HPDE6-E6E7 (cell line): ENCODE results near the gene FAHD2B.
"Not testable (repeated sequence)": the region's sequence is repeated elsewhere in the genome, so short reads cannot be mapped to it uniquely, and the experiment has no call there.

Experiments
- DNase-seq: peaks from one replicate; pipeline ENCODE4 v3.0.0; 2011; ENCODE audit warnings: missing footprints; ENCODE audit errors: extremely low spot score

The FAHD2B gene, protein sequence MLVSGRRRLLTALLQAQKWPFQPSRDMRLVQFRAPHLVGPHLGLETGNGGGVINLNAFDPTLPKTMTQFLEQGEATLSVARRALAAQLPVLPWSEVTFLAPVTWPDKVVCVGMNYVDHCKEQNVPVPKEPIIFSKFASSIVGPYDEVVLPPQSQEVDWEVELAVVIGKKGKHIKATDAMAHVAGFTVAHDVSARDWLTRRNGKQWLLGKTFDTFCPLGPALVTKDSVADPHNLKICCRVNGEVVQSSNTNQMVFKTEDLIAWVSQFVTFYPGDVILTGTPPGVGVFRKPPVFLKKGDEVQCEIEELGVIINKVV

DNA sequence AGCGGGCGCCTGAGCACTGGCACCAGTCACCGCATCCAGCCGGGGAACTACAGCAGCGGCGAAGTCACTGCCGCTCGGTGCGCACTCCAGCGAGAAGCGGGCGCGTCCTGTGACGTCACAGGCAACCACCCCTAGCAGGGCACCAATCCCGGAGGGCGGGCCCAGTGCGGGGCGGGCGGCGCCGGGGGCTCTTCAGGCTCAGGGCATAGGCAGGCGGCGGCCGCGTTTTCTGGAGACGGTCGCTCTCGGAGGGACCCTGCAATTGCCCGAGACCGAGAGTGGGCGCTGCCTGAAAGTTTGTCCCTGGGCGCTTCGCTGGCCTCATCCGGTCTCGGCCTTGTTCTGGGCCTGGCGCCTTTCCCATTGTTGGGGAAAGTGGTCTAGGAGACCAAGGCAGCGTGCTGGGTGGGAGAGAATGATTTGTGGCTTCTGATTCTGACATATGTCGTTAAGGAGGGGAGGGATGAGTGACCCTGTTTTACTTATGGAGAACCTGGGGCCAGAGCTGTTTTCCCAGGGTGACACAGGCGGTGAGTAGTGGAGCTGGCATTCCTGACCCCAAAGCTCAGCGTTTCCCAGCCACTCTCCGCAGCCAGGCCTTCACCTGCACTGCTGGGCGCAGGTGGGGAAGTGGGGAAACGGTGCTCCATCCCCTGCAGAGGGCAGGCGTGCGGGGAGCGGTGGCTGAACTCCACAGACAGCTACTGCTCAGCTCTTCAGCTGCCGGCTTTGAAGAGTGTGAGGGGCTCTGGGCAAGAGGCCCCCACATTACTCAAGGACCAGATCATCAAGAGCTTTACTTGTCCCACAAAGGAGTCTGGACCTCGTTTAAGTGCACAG is at the start of gene FAHD2B:
FAHD2B (minus strand) TSS at position 111 of the 840 bp plus-strand sequence. CDS start 3,176 bp downstream, outside the sequence.
- DNase-seq: not testable (repeated sequence)

DNA sequence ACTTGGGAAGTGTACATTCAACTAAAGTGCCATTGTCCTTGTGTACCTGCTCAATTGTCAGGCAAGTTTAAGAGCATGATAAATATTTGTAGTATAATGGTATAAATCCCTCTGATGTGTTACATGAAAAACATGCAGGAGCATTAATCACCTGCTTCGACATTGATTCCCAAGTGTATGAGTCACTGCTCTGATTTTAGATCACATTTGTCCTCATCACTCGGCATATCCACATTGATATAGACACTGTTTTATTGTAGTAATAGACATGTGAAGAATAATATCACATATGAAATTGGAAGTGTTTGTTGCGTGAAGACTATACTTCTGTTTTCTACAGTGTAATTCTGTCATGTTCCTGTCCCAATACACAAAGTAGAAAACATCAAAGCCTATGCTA is 49.3 kb upstream of the FAHD2B start:
- not testable (repeated sequence) for DNase-seq

DNA sequence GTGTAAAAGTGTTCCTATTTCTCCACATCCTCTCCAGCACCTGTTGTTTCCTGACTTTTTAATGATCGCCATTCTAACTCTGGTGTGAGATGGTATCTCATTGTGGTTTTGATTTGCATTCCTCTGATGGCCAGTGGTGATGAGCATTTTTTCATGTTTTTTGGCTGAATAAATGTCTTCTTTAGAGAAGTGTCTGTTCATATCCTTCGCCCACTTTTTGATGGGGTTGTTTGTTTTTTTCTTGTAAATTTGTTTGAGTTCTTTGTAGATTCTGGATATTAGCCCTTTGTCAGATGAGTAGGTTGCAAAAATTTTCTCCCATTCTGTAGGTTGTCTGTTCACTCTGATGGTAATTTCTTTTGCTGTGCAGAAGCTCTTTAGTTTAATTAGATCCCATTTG is 34.4 kb upstream of the FAHD2B start:
- DNase-seq: not testable (repeated sequence)

DNA sequence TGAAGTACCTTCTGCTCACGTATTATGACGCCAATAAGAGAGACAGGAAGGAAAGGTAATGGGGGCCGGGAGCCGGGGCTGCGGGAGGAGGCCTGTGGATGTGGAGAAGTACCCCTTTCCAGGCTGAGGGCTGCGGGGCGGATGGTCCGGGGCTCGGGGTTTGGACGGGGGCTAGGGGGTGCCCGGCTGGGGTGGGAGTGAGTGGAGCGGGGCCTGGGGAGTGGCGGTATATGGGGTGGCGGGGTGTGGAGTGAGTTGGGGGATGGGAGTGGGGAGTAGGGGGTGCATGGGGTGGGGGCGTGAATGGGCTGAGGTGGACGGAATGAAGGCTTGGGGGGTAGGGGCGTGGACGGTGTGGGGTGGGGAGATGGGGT is 19.2 kb upstream of the FAHD2B start:
- DNase-seq: not testable (repeated sequence)

DNA sequence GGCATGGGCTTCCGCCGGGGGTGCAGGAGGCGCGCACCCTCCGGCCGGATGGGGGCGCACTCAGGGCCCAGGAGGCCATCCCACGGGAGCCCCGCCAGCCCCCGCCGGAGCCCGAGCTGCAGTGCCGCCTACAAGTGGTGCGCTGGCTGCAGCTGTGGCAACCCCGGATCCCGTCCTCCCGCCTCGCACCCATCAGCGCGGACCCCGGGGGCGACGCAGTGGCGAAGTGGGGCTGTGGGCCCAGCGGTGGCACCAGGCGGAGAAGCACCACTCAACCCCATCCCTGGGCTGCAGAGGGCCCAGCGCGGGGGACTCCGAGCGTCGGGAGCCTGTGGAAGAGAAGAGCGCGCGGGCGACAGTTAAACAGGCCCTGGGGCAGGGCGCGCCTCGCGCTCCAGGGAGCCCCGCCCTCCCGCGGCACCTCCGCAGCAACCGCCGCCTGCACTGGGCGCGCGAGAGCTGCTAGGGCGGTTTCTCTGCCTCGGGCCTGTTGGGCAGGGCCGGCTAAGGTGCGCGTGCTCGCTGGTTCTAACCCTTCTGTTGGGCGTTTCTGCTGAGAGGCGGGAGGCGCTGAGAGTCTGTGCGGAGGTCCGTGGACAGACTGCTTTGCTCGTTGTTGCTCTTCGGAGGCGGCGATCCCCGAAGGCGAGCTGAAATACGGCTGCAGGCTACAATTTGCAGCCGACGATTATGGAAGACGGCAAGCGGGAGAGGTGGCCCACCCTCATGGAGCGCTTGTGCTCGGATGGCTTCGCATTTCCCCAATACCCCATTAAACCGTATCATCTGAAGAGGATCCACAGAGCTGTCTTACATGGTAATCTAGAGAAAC is 18.6 kb upstream of the FAHD2B start, which contains the start of gene ANKRD36:
ANKRD36 (plus strand) TSS at position 104 of the 832 bp plus-strand sequence; CDS start at position 691, 587 bp downstream.
- peak; percentile 10 for DNase-seq

DNA sequence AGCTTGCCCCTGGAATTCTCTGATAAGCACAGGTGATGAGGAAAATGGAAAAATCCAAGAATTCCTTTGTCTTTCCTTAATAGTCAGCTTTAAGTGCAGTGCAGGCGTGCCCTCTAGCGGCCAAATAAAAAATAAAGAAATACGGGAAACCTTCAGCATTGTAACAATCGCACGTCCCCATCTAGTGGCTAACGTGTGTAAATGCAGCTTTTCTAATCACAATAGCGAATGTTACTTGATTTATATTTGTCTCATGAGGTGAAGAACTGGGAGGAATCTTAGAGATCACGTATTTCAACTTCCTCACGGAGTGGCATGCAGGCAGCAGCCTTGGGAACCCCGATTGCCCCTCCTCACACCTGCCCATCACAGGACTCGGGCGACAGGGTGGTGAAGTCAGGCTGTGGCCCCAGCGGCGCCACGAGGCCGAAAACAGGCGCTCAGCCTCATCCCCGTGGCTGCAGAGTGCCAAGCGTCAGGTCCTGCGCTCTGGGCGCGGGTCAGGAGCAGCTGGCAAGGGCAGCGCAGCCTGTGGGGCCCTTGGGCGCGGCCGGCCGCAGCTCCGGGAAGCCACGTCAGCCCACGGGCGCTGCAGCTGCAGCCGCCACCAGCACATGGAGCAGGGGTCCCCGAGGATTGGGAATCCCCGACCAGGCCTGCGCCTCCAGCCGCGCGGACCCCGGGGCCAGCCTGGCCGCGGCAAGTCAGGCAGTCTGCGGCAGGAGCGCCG is 17.8 kb upstream of the FAHD2B start:
- DNase-seq: not testable (repeated sequence)

DNA sequence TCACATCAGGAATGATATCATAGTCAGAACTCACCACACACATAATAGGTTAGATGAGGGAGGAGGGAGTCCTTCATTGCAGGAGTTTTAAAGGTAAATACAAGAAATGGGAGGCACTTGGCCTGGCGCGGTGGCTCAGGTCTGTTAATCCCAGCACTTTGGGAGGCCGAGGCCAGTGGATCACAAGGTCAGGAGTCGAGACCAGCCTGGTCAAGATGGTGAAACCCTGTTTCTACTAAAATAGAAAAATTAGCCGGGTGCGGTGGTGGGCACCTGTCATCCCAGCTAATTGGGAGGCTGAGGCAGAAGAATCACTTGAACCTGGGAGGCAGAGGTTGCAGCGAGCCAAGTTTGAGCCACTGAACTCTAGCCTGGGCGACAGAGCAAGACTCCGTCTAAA is 16.6 kb upstream of the FAHD2B start:
- DNase-seq: not testable (repeated sequence)

DNA sequence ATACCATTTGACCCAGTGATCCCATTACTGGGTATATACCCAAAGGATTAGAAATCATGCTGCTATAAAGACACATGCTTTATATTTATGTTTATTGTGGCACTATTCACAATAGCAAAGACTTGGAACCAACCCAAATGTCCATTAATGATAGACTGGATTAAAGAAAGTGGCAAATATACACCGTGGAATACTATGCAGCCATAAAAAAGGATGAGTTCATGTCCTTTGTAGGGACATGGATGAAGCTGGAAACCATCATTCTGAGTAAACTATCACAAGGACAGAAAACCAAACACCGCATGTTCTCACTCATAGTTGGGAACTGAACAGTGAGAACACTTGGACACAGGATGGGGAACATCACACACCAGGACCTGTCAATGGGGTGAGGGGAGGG is 12.2 kb upstream of the FAHD2B start:
- DNase-seq: not testable (repeated sequence)

DNA sequence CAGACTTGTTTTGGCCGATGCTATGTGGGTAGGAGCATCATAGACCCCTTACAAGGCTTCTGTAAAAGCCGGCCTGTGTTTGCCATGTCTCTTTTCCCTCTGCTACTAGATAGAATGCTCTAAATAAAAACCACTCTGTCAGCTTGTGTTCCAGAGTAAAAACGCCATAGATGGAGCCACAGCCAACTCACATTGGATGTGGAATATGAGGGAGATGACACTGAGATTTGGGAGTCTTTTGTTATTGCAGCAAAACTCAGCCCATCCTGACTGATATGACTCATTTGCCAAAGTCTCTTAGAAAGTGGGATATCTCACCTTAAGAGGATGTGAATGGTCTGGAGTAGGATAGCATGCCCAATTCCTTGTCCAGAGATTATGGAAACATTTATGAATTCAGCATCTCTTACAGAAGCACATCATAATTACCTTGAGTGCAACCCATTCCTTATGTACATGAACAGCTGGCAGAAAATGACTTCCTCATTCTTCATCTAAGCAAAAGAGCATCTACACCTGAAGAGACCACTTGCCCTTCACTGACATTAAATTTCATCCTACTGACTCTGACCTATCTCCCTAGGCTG is 4.2 kb upstream of the FAHD2B start:
- DNase-seq: not testable (repeated sequence)

DNA sequence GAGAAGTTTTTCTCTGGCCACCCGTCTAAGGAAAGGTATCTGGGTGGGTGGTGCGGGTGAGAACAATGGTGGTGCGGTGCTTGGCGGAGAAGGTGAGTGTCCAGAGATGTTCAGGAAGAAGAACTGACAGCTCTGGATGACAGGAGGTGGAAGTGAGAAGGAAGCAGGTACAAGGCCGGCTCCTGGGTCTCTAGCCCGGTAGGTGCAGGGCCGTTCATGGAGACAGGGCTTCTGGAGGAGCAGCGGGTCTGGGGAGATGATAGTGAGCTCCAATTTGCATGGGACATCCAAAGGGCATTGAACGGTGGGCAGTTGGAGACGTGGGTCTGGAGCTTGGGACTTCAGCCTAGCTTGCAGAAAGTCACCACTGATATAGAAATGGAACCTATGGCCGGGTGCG is 979 bp upstream of the FAHD2B start:
- no peak for DNase-seq

DNA sequence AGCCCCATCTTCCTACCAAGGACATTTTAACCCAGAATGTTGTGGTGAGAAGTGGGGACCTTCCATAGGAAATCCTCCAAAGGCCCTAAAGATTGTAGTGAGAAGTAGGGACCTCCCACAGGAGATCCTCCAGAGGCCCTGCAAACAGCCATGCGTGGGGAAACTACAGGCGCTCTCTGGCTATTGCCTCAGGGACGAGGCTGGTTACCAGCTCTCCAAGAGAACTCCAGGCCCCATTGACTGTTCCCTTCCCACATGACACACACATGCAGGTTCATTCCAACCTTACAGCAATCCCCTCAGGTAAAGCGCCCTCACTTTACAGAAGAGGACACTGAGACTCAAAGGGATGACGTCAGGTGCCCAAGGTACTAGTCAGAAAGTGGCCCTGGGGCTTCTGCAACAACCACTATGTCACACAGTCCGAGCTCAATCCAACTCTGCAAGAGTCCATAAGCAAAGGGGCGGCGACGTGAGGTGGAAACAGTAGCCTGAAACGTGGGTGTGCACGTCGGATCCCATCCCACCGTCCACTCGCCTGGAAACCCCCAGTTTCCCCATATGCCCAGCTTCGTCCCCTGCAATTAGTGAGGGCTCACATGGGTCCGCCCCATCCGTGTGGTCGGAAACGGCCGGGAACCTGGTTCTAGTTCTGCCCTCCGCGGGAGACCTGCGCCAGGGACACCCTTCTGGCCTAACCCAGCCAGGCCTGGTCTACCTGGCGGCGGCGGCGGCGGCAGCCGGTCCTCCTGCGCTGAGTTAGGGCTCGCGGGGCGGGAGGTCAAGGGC is 505 bp downstream of the FAHD2B start:
- not testable (repeated sequence) for DNase-seq

DNA sequence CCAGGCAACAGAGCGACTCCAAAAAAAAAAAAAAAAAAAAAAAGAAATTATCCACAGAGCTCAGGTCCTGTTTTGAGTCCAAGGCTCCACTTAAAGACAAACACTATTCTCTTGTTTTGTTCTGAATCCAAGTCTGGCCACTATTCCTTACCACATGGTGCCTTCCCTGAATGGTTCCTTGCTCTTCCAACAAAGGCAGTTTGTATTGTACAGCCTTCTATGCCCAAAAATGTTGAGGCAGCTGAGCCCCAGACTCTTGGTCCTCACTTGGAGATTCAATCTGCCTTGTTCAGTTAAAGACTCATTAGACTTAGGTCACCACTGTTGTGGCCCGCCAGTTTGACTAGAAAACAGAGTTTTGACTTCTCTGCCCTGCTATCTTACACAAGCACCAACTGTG is 1.7 kb downstream of the FAHD2B start:
- DNase-seq: not testable (repeated sequence)

DNA sequence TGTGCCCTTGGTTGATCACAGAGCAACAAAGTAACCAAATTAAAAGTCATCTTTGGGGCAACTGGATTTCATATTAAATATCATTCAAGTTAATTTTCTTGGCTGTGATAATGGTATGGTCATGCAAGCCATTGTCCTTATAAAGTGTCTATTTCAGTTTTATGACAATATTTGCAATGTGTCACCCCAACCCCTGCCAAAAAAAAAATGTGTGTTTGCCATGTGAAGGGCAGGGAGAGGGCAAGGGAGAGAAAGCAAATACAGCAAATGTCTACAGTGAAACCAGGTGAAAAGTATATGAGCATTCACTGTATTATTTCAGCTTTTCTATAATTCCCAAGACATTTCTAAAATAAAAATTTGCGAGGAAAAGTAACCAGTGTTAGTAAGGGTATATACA is 6.0 kb downstream of the FAHD2B start:
- not testable (repeated sequence) for DNase-seq

DNA sequence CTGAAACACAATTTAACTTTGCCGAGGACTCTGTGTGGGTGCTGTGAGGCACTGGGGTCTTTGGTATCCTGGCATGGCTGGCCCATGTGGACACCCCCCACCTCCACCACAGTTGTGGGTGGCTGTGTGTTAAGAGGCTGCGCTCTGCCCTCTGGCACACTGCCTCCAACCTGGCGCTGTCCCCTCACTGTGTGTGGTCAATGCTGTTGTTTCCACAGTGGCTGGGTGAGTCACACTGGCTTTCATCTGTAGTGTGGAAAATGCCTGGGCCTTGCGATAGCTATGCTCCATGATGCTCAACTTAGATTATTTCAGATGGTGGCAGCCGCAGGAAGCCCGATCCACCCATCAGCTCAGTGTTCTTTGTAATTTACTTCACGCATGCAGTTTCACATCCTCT is 9.6 kb downstream of the FAHD2B start:
- not testable (repeated sequence) for DNase-seq

DNA sequence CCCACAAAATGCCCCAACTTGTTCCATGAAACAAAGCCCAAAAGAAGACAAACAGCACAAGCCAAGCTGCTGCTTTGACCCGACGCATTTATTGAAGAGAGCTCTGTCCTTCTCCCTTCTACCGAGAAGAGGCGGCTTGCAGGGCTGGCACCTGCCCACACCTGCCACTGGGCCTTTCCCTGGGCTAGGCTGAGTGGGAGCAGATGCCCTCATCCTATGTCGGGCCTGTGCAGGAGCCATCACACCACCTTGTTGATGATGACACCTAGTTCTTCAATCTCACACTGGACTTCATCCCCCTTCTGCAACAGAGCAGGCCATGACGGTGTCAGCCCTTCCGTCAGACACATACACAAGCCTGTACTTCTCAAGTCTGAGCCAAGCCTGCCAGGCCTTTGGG is 11.2 kb downstream of the FAHD2B start:
- not testable (repeated sequence) for DNase-seq

DNA sequence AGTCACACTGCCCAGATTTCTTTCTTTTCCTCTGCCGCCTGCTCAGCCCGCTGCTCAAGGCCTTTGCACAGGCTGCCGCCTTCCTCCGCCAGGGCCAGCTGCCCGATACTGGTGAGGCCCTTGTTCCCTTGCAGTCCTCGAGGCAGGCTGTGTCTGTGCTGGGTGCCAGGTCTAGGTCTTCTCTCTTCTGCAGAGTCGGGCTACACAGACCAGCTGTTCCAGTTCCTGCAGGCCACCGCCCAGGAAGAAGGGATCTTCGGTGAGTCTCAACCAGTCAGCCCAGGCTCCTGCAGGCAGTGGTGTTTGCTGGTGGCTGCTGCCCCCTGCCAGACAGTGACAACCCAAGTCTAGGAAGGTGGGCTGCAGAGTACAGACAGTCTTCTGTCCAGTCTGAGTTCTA is 12.5 kb downstream of the FAHD2B start:
- not testable (repeated sequence) for DNase-seq

DNA sequence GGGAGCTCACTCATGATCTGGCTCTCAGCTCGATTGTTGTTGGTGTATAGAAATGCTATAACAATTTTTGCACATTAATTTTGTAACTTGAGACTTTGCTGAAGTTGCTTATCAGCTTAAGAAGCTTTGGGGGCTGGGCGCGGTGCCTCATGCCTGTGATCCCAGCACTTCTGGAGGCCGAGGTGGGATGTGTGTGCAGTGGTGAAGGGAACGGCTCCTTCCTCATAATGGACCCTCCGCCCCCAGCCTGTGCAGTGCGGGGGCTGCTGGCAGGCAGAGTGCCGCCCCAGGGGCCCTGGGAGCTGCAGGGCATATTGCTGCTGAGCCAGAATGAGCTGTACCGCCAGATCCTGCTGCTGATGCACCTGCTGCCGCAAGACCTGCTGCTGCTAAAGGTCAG is 13.8 kb downstream of the FAHD2B start:
- not testable (repeated sequence) for DNase-seq

DNA sequence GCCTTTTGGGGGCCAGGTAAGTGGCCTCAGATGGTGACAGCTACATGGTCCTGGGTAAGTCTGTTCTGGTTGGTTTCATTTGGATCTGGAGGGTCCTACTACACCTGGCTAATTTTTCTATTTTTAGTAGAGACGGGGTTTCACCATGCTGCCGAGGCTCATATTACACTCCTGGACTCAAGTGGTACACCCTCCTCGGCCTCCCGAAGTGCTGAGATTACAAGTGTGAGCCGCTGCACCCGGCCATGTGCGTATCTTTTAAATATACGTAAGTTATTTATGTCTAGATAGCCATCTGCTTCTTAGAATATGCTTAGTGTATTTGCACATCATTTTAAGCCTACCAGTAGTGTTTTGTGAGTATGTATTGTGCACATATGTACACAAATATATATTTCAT is 17.5 kb downstream of the FAHD2B start:
- not testable (repeated sequence) for DNase-seq

DNA sequence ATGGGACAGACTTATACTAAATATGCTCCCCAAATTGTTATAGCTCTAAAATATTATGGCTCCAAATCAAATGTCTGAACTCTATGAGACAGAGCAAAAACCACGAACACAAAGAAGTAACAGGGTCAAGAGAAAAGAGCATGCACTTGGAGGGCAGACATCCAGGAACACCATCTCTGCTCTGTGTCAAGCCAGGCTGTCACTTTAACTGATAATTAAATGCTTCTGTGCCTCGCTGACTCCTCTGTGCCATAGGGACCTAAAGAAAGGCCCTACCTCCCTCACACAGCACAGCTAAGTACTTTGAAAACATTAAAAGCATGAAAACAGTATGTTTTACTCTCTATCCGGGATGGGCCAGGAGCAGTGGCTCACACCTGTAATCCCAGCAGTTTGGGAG is 23.8 kb downstream of the FAHD2B start:
- not testable (repeated sequence) for DNase-seq

DNA sequence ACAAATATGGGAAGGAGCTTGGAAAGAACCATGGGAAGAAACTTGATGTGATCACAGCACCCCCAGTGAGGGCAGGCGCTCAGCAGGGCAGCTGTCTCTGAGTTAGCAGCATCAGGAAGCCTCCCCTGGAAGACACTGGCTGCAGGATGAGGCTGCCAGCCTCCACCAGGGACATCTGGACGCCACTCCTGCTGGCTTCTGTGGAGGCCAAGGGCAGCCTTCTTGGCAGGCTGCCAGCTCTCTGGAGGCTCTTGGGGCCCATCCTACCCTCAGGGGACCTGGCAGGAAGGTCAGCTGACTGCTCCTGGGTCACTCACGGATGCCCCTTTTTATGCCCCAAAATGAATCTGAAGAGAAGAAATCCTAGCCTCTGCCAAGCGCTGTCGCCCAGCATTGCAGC is 26.0 kb downstream of the FAHD2B start:
- not testable (repeated sequence) for DNase-seq
